Activated T-cell treated with anti-CD3 and anti-CD28 coated beads for 1 hour (primary cell): ENCODE measurements around the gene PHLDB3.

Experiments
- DNase-seq: peaks from one replicate; pipeline ENCODE4 v3.0.0-alpha.2; 2020; ENCODE audit warnings: low read depth

Gene PHLDB3

DNA sequence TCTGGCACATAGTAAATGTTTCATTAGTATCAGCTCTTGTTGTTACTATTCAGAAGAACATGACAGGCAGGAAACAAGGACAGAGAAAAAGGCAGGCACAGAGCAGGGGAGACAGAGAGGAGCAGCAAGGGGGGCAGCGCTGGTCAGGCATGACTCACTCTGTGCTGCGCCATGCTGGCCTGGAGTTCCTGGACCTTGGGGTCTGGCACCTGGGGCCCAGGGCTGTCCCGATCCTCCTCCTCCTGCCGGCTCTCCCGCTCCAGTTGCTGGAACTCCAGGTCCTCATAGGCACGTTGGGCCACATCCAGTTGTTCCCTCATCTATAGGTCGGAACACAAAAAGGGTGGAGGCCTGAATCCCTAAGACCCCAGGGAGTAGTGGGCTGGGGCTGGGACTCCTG is 7.6 kb downstream of the PHLDB3 start:
- DNase-seq: no peak

DNA sequence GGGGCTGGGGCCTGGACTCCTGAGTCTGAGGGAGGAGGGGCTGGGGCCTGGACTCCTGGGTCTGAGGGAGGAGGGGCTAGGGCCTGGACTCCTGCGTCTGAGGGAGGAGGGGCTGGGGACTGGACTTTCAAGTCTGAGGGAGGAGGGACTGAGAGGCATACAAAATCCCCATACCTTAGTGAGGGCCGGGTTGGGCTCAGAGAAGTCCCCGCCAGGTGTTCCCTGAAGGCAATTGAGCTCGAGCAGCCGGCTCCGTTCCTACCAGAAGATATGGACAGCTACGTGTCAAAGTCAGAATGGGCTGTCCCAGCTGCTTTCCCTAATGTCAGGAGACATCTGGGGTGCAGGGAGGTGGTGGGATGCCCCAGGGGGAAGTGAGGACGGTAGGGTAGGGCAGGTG is 9.5 kb downstream of the PHLDB3 start:
- DNase-seq: no peak

DNA sequence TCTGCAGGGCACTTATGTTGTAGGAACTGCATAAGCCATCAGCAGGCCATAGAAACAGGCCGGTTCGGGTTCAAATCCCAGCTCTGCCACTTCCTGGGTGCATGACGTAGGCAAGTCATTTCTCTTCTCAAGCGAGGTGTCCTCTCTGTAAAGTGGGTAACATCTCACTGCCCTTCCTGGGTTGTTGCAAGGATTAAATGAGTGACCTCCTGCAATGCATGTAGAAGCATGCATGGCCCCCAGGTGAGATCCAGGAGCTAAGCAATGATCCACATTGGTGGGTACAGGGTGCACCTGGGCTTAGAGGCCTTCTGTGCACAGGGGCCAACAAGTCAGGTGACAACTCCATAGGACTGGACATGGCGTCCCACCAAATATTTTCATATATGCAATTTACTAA is 13.8 kb downstream of the PHLDB3 start:
- DNase-seq: no peak

DNA sequence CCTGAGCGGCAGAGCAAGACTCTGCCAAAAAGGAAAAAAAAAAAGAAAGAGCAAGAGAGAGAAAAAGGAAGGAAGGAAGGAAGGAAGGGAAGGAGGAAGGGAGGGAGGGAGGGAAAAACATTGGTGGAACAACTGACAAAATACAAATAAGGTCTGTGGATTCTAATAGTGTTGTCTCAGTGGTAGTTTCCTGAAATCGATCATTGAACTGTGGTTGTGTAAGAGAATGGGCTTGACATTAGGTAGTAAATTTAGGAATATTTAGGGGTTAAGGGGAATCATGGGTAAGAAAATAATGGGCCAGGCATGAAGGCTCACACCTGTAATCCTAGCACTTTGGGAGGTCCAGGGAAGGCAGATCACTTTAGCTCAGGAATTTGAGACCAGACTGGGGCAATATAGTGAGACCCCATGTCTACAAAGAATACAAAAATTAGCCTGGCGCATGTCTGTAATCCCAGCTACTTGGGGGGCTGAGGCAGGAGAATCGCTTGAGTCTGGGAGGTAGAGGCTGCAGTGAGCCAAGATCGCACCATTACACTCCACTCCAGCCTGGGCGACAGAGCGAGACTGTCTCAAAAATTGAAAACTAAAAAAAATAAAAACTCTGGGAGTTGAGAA is 14.5 kb downstream of the PHLDB3 start:
- no peak for DNase-seq

DNA sequence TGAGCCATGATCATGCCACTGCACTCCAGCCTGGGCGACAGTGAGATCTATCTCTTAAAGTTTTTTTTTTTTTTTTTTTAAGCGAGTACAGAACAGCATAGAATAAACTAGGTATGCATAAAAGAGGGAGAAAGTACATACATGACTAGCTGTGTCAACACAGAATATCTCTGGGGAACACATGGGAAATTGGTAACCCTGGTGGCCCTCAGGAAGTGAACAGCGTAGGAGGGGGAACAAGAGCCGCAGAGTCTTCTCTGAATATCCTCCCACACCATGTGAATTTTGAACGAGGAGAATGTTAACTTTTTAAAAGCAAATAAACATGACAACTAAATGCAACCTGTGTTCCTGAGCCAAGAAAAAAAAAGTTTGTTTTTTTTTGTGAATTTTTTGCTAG is 15.2 kb downstream of the PHLDB3 start:
- no peak for DNase-seq

DNA sequence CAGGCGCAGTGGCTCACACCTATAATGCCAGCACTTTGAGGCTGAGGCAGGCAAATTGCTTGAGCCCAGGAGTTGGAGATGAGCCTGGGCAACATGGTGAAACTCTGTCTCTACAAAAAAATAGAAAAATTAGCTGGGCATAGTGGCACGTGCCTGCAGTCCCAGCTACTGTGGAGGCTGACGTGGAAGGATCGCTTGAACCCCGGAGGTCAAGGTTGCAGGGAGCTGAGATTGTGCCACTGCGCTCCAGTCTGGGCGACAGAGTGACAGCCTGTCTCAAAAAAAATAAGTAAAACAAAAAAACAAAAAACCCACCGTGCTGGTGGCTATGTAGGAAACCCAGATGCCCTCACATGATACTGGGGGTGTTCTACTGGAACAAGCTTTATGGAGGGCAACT is 16.4 kb downstream of the PHLDB3 start:
- DNase-seq: no peak

DNA sequence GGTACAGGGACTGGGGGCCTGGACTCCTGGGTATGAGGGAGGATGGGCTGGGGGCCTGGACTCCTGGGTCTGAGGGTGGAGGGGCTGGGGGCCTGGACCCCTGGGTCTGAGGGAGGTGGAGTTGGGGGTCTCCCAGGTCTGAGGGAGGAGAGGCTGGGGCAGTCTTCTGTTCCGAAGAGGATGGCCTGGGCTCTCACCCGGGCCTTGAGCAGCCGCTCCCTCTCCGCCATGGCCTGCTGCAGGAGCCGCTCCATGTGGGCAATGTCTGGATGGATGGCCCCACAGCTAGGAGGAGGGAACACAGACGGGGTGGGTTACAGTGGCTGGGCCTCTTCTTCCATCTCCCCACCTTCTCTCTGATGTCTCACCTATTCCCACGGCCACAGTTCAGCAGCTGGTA is 18.1 kb downstream of the PHLDB3 start:
- no peak for DNase-seq

DNA sequence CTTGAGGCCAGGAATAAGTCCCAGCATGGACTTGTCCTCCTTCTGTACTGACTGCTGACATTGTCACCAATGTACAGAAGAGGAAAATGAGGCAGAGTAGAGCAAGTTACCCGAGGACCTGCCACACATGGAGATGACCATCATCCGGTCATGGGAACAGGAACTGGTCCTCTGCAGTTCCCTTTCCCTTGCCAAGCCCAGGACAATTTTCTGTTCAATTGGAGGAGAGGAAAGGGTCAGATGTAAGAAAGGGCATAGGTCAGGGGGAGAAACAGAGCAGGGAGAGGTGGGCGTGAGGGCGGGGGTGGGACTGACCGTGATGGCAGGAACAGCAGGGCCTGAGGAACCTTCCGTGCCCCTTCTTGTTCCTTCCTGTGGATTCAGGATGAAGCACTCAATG is 18.6 kb downstream of the PHLDB3 start:
- DNase-seq: no peak

DNA sequence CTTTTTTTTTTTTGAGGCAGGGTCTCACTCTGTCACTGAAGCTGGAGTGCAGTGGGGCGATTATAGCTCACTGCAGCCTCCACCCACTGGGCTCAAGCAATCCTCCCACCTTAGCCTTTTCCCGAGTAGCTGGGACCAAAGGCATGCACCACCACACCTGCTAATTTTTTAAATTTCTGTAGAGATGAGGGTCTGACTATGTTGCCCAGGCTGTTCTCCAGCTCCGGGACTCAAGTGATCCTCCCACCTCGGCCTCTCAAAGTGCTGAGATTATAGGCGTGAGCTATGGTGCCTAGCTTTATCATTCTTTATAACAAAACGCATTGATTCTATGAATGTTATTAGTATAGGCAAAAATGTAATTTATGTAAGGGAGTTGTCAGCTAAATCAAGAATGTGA is 21.3 kb downstream of the PHLDB3 start:
- DNase-seq: no peak

DNA sequence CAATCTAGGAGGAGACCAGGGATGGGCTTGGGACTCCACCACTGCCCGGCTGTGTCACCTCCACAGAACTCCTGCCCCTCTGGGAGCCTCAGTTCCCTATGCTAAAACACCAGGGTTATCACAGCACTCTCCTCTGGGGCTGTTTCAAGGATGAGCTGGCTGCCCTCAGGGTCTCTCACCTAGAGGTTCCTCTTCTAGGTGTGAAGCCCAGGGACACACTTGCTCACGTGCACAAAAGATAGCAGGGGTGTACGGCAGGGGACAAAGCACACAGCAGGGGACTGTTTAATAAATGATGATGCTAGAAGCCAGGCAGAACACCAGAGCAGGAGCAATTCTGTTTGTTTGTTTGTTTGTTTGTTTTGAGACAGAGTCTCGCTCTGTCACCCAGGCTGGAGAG is 22.4 kb downstream of the PHLDB3 start:
- no peak for DNase-seq

DNA sequence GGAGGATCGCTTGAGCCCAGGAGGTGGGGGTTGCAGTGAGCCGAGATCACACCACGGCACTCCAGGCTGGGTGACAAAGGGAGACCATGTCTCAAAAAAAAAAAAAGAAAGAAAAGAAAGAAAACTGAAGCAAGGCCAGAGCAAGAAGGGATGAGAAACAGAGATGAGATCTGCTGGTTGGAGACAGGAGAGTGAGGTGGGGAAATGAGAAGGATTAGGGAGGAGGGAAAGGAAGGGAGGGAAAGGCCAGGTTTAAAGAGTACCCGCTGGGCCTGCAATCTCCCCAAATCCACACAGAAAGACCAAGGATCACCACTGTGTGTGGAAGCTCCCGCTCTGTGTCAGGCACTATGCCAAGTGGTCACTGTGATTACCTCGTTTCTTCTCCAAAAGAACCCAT is 22.8 kb downstream of the PHLDB3 start:
- DNase-seq: no peak

DNA sequence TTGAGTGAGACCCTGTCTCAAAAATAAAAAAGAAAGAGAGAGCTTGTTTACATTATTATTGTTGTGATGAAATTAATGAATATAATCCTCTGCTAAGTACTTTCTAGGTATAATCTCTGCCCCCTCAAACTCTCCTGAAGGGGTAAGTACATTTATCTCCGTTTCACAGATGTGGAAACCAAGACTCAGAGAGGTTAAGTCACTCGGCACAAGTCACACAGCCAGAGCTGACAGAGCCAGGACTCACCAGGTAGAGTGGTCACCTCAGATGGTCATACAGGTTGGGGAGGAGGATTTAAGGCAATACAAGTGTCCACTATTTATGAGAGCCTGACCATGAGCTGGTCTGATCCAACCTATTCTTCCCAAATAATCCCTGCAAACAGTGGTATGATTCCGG is 24.0 kb downstream of the PHLDB3 start:
- no peak for DNase-seq

DNA sequence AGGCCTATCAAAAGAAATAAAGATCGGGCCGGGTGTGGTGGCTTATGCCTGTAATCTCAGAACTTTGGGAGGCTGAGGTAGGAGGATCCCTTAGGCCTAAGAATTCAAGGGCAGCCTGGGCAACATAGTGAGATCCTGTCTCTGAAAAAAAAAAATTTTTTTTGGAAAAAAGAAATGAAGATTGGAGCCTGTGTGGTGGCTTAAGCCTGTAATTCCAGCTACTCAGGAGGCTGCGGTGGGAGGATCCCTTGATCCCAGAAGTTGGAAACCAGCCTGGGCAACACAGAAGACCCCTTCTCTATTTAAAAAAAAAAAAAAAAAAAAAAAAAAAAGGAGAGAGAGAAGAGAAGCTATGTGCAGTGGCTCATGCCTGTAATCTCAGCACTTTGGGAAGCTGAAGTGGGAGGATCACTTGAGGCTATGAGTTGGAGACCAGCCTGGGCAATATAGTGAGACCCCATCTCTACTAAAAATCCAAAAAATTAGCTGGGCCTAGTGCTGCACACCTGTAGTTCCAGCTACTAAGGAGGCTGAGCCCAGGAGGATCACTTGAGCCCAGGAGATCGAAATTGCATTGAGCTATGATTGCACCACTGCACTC is 24.5 kb downstream of the PHLDB3 start:
- no peak for DNase-seq

DNA sequence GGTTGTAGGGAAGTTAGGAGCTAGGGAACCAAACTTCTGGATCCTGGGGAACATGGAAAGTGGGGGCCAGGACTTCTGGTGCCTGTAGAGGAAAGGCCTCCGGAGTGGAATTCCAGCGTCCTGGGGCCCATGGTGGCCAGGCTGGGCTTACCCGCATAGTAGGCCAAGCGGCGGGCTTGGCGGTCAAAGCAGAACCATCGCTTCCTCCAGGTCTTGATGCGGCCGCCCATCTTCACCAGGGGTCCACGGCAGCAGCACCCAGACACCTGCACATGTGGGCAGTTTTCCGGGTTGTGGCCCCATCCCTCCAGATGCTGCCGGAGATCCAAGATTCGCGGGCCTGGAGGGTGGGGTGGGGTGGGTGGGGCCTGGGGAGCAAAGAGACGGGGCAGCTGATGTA is 25.3 kb downstream of the PHLDB3 start:
- no peak for DNase-seq

DNA sequence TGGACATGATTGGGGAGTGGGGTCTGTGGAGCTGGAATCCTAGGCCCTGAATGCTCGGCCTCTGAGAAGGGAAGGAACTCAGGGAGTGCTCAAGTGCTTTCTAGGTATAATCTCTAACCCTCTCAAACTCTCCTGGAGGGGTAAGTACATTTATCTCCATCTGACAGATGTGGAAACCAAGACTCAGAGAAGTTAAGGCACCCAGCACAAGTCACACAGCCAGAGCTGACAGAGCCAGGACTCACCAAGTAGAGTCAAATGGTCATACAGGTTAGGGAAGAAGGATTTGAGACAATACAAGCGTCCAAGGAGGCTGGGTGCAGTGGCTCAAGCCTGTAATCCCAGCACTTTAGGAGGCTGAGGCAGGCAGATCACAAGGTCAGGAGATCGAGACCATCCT is 26.2 kb downstream of the PHLDB3 start:
- no peak for DNase-seq

DNA sequence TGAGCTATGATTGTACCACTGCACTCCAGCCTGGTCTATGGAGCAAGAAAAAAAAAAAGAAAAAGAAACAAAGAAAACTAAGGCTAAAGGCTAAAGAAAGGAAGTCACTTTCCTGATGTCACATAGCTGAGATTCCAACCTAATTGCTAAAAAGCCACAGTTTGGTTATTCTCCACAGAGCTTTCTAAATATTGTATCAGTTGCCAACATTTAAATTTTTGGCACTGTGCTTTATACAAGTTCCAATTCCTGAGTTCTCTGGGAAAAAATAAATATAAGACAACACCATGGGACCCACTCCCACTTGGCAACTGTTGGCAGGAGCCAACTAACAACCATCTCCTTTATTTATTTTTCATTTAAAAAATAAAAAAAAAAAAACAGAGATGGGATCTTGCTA is 27.9 kb downstream of the PHLDB3 start:
- DNase-seq: no peak

DNA sequence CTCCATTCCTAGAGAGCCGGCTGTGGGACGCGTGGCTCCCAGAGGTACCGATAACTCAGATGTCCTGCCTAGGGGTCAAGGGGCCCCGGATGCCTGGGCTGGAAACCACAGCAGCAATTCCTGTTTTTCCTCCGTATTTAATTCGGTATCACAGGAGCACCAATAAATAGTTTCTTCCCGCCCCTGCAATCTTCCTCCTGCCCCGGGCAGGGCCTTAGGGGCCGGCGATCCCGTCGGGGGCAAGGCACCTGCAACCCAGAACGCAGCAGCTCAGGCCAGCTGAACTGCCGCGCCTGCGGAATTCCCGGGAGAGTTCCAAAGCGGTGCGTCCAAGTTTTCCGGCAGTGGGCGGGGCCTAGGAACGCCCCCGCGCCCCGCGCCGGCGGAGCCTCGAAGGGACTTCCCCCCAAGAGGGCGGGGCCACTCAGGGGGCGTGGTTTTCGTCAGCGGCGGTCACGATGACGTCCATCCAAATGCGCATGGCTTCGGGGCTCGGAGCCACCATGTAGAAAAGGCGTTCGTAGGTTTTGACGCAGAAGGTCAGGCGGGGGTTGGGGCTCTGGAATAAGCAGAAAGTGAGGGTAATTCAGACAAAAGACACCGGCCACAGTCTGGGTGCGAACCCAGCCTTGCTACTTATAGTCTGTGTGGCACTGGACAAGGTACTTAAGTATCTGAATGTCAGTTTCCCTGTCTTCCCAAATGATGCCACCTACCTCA is 29.4 kb downstream of the PHLDB3 start:
- DNase-seq: peak; percentile 97

DNA sequence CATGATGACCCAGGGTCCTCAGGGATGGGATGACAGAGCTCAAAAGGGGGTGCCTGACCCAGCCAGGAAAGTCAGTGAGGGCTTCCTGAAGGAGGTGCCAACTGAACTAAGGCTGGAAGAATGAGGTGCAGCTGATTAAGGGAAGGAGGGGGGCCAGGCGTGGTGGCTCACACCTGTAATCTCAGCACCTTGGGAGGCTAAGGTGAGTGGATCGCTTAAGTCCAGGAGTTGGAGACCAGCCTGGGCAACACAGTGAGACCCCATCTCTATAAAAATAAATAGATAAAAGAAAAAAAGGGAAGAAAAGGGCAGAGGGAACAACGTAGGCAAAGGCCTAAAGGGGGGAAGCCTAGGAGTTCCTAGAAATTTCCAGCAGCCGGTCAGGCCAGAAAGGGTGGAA is 30.1 kb downstream of the PHLDB3 start:
- no peak for DNase-seq

DNA sequence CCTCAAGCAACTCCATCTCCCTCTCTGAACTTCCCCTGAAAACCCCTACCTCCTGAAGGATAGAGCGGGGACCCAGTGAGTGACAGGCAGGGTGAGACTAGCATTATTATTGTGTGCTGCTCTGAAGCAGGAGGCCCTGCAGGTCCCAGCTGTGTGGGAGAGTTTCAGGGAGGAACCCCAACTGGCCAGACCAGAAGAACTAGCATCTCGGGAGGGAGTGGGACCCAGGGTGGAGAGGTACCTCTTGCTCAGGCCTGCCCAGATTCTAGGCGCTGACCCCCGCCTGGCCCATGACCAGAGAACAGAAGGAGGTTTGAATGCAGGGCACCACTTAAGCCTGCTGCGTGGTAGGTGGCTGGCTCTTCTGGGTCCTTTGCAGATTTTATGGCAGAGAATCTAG is 33.5 kb downstream of the PHLDB3 start:
- no peak for DNase-seq

DNA sequence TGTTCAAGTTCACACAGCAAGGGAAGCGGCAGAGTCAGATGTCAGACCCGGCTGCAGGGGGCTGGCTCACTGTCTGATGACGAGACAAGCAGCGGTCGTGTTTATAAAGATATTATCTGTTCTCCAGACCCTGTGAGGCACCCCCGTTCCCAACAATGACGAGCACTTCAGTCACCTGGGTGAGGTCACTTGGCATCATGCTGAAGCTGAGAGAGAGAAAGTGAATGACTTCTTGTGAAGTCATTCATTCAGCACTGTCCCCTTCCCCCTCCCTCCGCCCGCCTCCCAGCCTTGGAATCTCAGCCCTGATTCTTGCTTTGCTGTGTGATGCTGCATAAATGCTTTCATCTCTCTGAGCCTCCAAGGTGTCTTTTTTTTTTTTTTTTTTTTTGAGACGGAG is 34.3 kb downstream of the PHLDB3 start:
- peak; percentile 37 for DNase-seq

DNA sequence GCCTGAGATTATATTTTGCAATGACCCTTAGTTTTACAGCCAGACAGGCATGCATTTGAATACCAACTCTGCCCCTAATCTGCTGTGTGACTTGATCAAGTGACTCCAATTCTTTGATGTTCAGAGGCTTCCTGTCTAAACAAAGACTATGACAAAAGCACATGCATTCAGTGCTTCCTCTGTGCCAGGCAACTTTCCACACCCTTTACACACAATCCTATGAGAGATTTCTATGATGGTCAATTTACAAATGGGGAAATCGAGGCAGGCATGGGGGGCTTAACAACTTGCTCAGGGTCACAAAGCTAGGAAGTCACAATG is 35.4 kb downstream of the PHLDB3 start:
- DNase-seq: no peak

DNA sequence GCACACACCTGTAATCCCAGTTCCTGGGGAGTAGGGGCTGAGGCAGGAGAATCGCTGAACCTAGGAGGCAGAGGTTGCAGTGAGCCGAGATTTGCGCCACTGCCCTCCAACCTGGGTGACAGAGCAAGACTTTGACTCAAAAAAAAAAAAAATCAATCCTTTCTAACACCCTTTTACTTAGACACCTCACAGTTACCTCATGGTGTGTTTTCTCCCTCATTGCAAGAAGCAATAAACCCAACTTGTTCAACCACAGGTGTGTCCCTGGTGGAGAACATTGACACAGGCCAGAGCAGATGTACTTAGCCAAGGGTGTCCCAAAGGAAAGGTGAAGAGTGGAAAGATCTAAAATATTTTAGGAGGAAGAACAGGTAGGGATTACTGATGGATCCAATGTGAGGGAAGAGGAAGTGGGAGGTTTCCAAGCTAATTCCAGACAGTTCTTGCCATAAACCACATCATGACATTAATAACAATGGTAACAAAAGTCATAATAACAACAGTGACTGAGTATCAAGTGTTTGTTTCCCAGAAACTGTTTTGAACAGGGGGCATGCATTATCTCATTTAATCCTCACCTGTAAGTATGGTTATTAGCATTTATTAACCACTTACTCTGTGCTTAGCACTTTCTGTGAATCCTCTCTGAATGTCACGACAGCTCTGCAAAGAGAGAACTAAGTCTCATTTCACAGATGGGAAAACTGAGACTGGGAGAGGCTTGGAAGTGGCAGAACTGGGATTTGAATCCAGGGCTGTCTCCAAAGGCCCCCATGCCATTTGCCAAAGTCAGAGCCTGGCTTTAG is 36.0 kb downstream of the PHLDB3 start:
- no peak for DNase-seq

DNA sequence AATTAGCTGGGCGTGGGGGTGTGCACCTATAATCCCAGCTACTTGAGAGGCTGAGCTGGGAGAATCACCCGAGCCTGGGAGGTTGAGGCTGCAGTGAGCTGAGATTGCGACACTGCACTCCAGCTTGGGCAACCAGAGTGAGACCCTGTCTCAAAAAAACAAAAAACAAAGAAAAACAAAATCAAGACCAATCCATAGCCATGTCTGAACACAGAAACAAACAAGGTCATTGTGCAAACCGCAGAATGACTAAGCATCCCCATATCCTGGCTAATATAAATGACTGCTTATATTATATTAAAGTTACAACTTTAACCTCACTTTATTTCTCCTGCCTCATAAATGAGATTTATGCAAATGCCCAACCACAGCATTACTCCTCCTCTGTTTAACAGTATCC is 36.8 kb downstream of the PHLDB3 start:
- no peak for DNase-seq
